AG04450 (cell line): ENCODE results near the gene NXT1. TPM values are rescaled to one million over a fixed set of nuclear protein-coding genes. Genes with fewer than 3 reads are reported as not detected.
A peak's percentile ranks its signal among the peaks of the same experiment; 100 is the strongest.

Source experiments
- CTCF ChIA-PET: fragments of 300-600, 350-600 bp; formaldehyde crosslinking; extraction: SDS; loops from one replicate; lab custom pipeline; 2022; ENCODE audit warnings: antibody characterized with exemption, inconsistent platforms; lab: Charles Lee
- POLR2A ChIA-PET: fragments of 350-600 bp; formaldehyde crosslinking; extraction: SDS; loops from one replicate; lab custom pipeline; 2021; ENCODE audit warnings: antibody characterized with exemption, inconsistent platforms; lab: Yijun Ruan, JAX
- DNase-seq: peaks from one replicate; pipeline ENCODE4 v3.0.0-alpha.2; 2011; ENCODE audit warnings: low read depth, low spot score
- H3K27ac ChIP-seq: one replicate; pipeline ENCODE4 v1.5.1; 2012; ENCODE audit warnings: low read depth, low read length, control low read depth
- H3K27me3 ChIP-seq: one replicate; pipeline ENCODE4 v1.6.0; 2012; ENCODE audit warnings: low read length; ENCODE audit not compliant: control insufficient read depth, insufficient read depth
- H3K4me3 ChIP-seq: 2 replicates; pipeline ENCODE4 v1.5.1; 2011; ENCODE audit warnings: mild to moderate bottlenecking, low read depth, low read length, control low read depth
- H3K9me3 ChIP-seq: 2 replicates; pipeline ENCODE4 v1.5.1; 2012; ENCODE audit warnings: low read length; ENCODE audit not compliant: control insufficient read depth, insufficient read depth
- polyA plus RNA-seq: library from polyadenylated mRNA; depleted of rRNA; stranded (reverse); fragments of >200 nt; gene quantifications from 2 replicates; pipeline ENCODE4 v1.2.3, GENCODE V29; 2011
- TF ChIP-seq, protein P1 (sequence below): IDR thresholded peaks from 2 replicates; pipeline ENCODE4 v1.5.1; 2011; ENCODE audit warnings: low read depth, low read length, control low read depth, inconsistent platforms

The NXT1 gene
- polyA plus RNA-seq, 1 experiment = 17.9 TPM

DNA sequence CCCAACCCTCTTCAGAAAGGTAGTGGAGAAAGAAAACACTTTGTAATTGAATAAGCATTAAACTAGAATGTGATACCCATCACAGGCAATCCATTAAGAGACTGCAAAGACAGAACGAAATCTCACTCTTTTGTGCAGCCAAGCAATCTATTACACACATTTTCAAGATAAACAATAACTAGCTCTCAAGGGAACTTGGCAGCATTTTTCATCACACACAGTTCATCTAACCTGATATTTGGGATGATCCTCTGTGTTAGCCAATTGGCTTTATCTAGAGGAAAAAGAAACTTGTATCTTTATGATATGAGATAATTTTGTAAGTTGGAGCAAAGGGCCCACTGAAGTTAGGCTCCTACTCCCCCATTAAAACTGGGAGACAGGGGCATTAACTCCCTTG, 9.9 kb downstream of the NXT1 start:
- DNase-seq = no peak
- no peak overlapping the region for H3K4me3 ChIP-seq
- POLR2A ChIA-PET = interaction anchor here (1.5 kb wide), 1 partner anchor 10 kb away, joined by 9 read pairs; the partner anchor contains the start of gene NXT1
- H3K27me3 ChIP-seq = no peaks in the 10 kb centered on the region
- CTCF ChIA-PET = interaction anchor here (1.2 to 4.0 kb wide), 2 partner anchors 11 to 115 kb away, joined by 3 to 27 read pairs; partner anchors contain the start of gene NXT1
- TF ChIP-seq, protein P1, sequence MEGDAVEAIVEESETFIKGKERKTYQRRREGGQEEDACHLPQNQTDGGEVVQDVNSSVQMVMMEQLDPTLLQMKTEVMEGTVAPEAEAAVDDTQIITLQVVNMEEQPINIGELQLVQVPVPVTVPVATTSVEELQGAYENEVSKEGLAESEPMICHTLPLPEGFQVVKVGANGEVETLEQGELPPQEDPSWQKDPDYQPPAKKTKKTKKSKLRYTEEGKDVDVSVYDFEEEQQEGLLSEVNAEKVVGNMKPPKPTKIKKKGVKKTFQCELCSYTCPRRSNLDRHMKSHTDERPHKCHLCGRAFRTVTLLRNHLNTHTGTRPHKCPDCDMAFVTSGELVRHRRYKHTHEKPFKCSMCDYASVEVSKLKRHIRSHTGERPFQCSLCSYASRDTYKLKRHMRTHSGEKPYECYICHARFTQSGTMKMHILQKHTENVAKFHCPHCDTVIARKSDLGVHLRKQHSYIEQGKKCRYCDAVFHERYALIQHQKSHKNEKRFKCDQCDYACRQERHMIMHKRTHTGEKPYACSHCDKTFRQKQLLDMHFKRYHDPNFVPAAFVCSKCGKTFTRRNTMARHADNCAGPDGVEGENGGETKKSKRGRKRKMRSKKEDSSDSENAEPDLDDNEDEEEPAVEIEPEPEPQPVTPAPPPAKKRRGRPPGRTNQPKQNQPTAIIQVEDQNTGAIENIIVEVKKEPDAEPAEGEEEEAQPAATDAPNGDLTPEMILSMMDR = no peak
- peaks cover 3% of the 10 kb centered on the region; the same call in 1 of the 2 replicates for H3K9me3 ChIP-seq
- no peak overlapping the region for H3K27ac ChIP-seq

DNA sequence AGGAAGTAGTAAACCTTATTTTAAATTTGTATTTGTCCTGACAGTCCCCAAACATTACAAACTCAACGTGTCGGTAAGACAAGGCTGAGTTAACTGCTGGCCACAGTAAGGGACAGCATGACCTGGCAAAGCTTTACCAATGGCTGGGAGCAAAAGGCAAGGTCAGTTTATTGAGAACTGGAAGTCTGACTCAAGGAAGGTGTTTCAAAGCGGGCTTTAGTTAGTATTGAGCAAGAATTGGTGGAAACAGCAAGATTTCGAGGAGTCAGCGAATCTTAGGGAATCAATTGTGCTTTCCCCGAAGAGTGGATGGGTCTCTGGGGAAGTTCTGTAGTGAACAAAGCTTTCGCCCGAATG, 10.5 kb downstream of the NXT1 start:
- H3K4me3 ChIP-seq = peak overlapping the region; percentile 74
- TF ChIP-seq, protein P1 = no peak
- H3K9me3 ChIP-seq = peaks cover 3% of the 10 kb centered on the region; the same call in 1 of the 2 replicates
- DNase-seq = no peak
- POLR2A ChIA-PET = interaction anchor here (1.0 to 1.5 kb wide), 2 partner anchors 11 to 60 kb away, joined by 4 to 9 read pairs; partner anchors contain the start of genes NAPB and NXT1
- CTCF ChIA-PET = interaction anchor here (4.0 kb wide), 1 partner anchor 11 kb away, joined by 27 read pairs; the partner anchor contains the start of gene NXT1
- peak overlapping the region; percentile 95 for H3K27ac ChIP-seq
- H3K27me3 ChIP-seq = no peaks in the 10 kb centered on the region

DNA sequence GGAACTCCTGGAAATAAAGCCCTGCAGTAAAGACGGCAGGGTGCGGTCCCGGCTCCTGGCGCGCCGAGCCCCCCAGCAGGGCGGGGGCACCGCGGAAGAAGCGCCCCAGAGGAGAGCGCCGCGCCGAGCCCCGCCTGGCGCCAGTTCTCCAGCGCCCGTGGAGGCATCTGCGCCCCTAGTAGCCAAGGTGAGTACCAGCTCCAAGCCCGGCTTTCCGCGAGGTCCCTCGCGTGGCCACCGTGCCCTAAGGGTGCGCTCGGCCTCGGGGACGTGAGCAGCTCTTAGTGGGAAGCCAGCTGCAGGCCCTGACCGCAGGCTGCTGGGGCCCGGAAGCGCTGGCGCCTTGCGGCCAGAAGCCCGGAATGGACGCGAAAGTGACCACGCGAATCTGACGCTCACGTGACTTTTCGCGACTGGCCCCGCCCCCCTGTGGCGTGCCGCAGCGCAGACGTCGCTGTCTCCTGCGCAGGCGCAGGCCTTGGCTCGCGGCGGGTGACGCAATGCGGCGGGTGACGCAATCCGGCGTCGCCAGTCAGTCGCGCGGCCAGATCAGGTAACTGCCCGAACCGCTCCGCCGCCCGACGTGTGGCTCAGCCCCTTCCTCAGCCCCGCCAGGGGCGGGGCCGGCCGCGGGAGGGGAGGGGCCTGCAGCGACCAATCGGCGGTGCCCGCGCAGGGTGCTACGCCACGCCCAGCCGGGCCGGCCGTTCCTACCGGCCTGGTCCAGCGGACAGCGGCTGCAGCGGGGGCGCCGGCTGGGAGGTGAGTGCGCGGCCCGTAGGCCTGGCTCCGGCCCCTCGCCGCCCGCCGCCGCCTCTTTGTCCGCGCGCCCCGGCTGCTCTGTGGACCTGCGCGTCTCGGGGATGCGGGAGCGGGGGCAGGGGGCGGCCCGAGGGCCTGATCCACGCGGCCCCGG, 11.1 kb downstream of the NXT1 start, which contains the start of gene GZF1:
GZF1 (plus strand) TSS at position 707 of the 916 bp plus-strand sequence. CDS start 2,202 bp downstream, outside the sequence.
- Histone ChIP-seq H3K27me3 (no peaks in the 10 kb centered on the region), H3K9me3 (peaks cover 3% of the 10 kb centered on the region; the same call in 1 of the 2 replicates), H3K27ac (peak within 1 kb of the TSS; percentile 95), H3K4me3 (peak within 1 kb of the TSS; percentile 82)
- ChIA-PET POLR2A (interaction anchor here (0.6 to 1.5 kb wide), 3 partner anchors 11 to 243 kb away, joined by 3 to 9 read pairs (median 4); partner anchors contain the start of genes NAPB and NXT1), CTCF (interaction anchor here (4.0 kb wide), 1 partner anchor 12 kb away, joined by 27 read pairs; the partner anchor contains the start of gene NXT1)
- peak; percentile 97 for DNase-seq
- TF ChIP-seq, protein P1 = no peak

DNA sequence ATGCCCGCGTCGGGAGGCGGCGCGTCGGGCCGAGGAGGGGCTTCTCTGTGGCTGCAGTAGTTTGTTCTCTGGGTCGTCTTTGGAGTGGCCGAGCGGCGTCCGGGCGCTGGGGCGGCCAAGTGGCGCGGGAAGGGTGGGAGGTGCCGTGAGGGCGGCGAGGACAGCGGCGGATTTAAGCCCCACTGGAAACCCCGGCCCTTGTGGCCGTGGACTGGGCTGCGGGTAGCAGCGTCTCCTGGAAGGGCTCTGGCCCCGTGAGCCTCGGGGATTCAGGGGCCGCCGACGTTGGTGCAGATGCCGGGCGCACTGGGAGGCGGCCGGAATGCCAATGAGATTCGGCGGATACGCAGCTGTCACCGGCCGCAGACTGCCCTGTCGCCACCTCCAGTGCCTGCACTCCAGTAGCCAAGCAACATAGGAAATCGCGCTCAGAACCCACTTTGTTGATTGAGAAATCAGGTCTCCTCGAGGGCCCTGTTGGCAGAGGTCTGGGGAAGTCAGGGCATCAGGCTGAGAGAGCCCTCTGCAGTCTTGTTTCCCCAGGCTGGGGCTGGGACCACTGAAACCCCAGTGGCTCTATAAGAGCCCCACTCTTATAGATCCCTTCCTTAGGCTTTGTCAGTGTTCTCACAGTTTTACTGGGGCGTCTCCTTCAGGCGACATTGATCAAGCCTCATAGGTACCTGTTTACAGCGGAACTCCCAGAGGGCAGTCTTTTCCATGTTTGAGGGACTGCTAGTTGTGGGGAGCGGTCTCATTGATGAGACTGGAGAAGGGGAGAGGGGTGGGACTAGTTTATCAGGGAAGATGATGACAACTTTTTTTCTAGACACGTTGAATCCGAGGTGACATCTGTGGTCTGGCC, 12.0 kb downstream of the NXT1 start:
- Histone ChIP-seq H3K9me3 (peaks cover 3% of the 10 kb centered on the region; the same call in 1 of the 2 replicates), H3K27ac (peak overlapping the region; percentile 78), H3K4me3 (peak overlapping the region; percentile 82), H3K27me3 (no peaks in the 10 kb centered on the region)
- TF ChIP-seq, protein P1 = no peak
- POLR2A ChIA-PET = interaction anchor here (1.2 kb wide), 1 partner anchor 13 kb away, joined by 3 read pairs; no protein-coding TSS in a partner anchor
- CTCF ChIA-PET = no interaction called here
- DNase-seq = no peak
